Colonic mucosa (tissue), 4 donors: ENCODE results near the gene GOLIM4. TPM values are rescaled to one million over a fixed set of nuclear protein-coding genes. Genes with fewer than 3 reads are reported as not detected.

ENCODE experiments used
- DNase-seq: peaks from one replicate; pipeline ENCODE4 v3.0.0-alpha.2; 2020
- H3K27ac ChIP-seq: fragments of 200-600 bp; one replicate; pipeline ENCODE4 v1.8.0; 2021
- H3K27me3 ChIP-seq: fragments of 200-600 bp; one replicate; pipeline ENCODE4 v1.8.0; 2021
- H3K36me3 ChIP-seq: fragments of 200-600 bp; one replicate; pipeline ENCODE4 v1.8.0; 2021
- H3K4me1 ChIP-seq: fragments of 200-600 bp; one replicate; pipeline ENCODE4 v1.8.0; 2021; ENCODE audit warnings: mild to moderate bottlenecking
- H3K4me3 ChIP-seq: fragments of 200-600 bp; one replicate; pipeline ENCODE4 v1.8.0; 2021
- H3K9ac ChIP-seq, 2 donors: one replicate each; pipeline ENCODE4 v1.7.0; 2013; ENCODE audit warnings: control low read depth in 2 of 2, low read depth in 2 of 2, low read length in 2 of 2
- H3K9me3 ChIP-seq: fragments of 200-600 bp; one replicate; pipeline ENCODE4 v1.8.0; 2021
- intact Hi-C: fragments of 100-400 bp; cut with DNase I; formaldehyde crosslinking; loops from one replicate; pipeline ENCODE4 v1.14.1; 2022
- total RNA-seq, 2 donors: library from RNA; stranded (reverse); fragmentation: NEBNext Ultra II Directional in 1 of 2; extraction: Animal tissue kit (Norgen Biotek cat#: 25700) in 1 of 2; gene quantifications; one replicate each; pipeline ENCODE4 v1.2.1, GENCODE V29; 2021
- TF ChIP-seq, protein P1 (sequence below): fragments of 200-600 bp; IDR thresholded peaks from one replicate; pipeline ENCODE4 v1.8.0; 2022; ENCODE audit warnings: antibody characterized with exemption, mild to moderate bottlenecking
- donor health status: healthy.
- donor health status: DM: no; HTN: no; CAD: no.
- donor health status: DM: no; HTN: no; CAD: no.

The GOLIM4 gene
- total RNA-seq, 2 donors from 2014 or later: 73.8 to 79.4 TPM

DNA sequence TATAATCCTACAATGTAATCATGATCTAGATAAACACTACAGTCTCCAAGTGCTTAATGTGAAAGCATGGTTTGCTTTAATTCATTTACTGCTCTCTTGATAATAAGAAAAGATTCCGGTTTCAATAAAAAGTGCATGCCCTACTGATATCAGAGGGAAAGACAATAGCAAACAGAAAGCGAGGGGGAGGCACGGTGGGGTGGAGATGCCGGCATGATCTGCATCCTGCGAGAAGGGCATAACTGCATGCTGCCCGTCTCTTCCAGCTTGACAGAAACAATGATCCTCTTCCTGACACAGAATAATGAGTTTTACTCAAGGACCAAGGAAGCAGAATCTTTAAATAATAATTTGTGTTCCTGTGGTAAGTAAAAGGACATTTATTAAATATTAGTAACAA lies 51.7 kb downstream of the GOLIM4 start:
- H3K4me1 ChIP-seq: no peaks in the 10 kb centered on the region
- no peaks in the 10 kb centered on the region for H3K9me3 ChIP-seq

DNA sequence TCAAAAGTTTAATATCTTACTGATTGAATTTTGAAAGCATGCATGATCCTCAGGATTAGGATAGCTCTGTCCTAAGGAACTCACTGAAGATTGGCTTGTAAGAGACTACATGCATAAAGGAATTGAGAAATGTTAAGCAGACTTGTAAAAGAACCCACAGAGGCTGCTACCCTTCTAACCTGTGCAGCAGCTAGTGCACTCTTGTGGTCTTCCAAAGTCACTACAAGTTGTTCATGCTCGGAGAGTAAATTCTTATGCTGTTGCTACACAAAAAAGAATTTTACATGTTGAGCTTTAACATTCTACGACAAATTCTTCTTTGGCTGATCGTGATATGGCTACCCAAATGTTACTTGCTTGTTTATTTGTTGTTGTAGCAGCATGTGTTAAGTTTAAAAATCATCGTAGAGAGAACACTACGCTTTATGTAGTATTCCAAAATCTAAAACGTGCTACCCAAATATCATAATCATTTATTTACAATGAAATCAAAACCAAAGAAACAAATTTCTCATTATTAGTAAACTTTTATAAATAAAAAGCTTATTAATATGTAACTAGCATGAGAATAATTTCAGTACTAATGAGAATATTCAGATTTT lies 55.0 kb downstream of the GOLIM4 start:
- Histone ChIP-seq H3K4me3 (no peak overlapping the region), H3K4me1 (no peaks in the 10 kb centered on the region), H3K27ac (no peak overlapping the region), H3K27me3 (no peaks in the 10 kb centered on the region), H3K36me3 (peaks cover 3% of the 10 kb centered on the region), H3K9me3 (no peaks in the 10 kb centered on the region), H3K9ac (no peak overlapping the region)
- no peak for DNase-seq
- intact Hi-C loops: loop anchor here (10.0 kb wide), 1 partner anchor 306 kb away; the partner anchor contains the start of genes PDCD10 and SERPINI1
- TF ChIP-seq, protein P1, sequence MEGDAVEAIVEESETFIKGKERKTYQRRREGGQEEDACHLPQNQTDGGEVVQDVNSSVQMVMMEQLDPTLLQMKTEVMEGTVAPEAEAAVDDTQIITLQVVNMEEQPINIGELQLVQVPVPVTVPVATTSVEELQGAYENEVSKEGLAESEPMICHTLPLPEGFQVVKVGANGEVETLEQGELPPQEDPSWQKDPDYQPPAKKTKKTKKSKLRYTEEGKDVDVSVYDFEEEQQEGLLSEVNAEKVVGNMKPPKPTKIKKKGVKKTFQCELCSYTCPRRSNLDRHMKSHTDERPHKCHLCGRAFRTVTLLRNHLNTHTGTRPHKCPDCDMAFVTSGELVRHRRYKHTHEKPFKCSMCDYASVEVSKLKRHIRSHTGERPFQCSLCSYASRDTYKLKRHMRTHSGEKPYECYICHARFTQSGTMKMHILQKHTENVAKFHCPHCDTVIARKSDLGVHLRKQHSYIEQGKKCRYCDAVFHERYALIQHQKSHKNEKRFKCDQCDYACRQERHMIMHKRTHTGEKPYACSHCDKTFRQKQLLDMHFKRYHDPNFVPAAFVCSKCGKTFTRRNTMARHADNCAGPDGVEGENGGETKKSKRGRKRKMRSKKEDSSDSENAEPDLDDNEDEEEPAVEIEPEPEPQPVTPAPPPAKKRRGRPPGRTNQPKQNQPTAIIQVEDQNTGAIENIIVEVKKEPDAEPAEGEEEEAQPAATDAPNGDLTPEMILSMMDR: peak; percentile 45

More for the DNA sequence above, 51.7 kb downstream of the GOLIM4 start:
- H3K36me3 ChIP-seq: peaks cover 3% of the 10 kb centered on the region
- H3K4me3 ChIP-seq: no peak overlapping the region
- no peak overlapping the region for H3K27ac ChIP-seq
- TF ChIP-seq, protein P1: no peak
- DNase-seq: no peak
- no peak overlapping the region for H3K9ac ChIP-seq
- intact Hi-C loops: loop anchor here (10.0 kb wide), 1 partner anchor 309 kb away; the partner anchor contains the start of genes PDCD10 and SERPINI1
- no peaks in the 10 kb centered on the region for H3K27me3 ChIP-seq

- TF ChIP-seq, protein P1: no peak
- Histone ChIP-seq H3K4me1 (no peaks in the 10 kb centered on the region), H3K9me3 (no peaks in the 10 kb centered on the region), H3K27me3 (no peaks in the 10 kb centered on the region), H3K9ac (no peak overlapping the region), H3K4me3 (no peak overlapping the region), H3K27ac (no peak overlapping the region), H3K36me3 (peaks cover 3% of the 10 kb centered on the region)
- no peak for DNase-seq
- intact Hi-C loops: loop anchor here (5.0 kb wide), 1 partner anchor 110 kb away; no protein-coding TSS in a partner anchor
These were observed 58.7 kb downstream of the GOLIM4 start for GRCh38 chr3:168037020-168037419.

- no peak for DNase-seq
- intact Hi-C loops: loop anchor here (5.0 kb wide), 1 partner anchor 109 kb away; no protein-coding TSS in a partner anchor
- TF ChIP-seq, protein P1: no peak
These were observed 59.1 kb downstream of the GOLIM4 start for GRCh38 chr3:168036619-168037018.

GRCh38 chr3:168034152-168034928 lies 61.4 kb downstream of the GOLIM4 start:
- TF ChIP-seq, protein P1: no peak
- intact Hi-C loops: no loop called here
- Histone ChIP-seq H3K36me3 (no peaks in the 10 kb centered on the region), H3K27ac (no peak overlapping the region), H3K4me1 (no peaks in the 10 kb centered on the region), H3K27me3 (no peaks in the 10 kb centered on the region), H3K9me3 (no peaks in the 10 kb centered on the region), H3K4me3 (no peak overlapping the region), H3K9ac (no peak overlapping the region)
- no peak for DNase-seq

More at GRCh38 chr3:168036619-168037018, 59.1 kb downstream of the GOLIM4 start:
- Histone ChIP-seq H3K4me1 (no peaks in the 10 kb centered on the region), H3K27ac (no peak overlapping the region), H3K4me3 (no peak overlapping the region), H3K36me3 (no peaks in the 10 kb centered on the region), H3K9me3 (no peaks in the 10 kb centered on the region), H3K27me3 (no peaks in the 10 kb centered on the region), H3K9ac (no peak overlapping the region)
